Ecto neural progenitor cell (in vitro differentiated cells): ENCODE data around the gene TMEM143.
"Not testable (repeated sequence)": the region's sequence is repeated elsewhere in the genome, so short reads cannot be mapped to it uniquely, and the experiment has no call there.

Source experiments
- DNase-seq: peaks from one replicate; pipeline ENCODE4 v3.0.0-alpha.2; 2018; ENCODE audit warnings: low spot score

Gene TMEM143

DNA sequence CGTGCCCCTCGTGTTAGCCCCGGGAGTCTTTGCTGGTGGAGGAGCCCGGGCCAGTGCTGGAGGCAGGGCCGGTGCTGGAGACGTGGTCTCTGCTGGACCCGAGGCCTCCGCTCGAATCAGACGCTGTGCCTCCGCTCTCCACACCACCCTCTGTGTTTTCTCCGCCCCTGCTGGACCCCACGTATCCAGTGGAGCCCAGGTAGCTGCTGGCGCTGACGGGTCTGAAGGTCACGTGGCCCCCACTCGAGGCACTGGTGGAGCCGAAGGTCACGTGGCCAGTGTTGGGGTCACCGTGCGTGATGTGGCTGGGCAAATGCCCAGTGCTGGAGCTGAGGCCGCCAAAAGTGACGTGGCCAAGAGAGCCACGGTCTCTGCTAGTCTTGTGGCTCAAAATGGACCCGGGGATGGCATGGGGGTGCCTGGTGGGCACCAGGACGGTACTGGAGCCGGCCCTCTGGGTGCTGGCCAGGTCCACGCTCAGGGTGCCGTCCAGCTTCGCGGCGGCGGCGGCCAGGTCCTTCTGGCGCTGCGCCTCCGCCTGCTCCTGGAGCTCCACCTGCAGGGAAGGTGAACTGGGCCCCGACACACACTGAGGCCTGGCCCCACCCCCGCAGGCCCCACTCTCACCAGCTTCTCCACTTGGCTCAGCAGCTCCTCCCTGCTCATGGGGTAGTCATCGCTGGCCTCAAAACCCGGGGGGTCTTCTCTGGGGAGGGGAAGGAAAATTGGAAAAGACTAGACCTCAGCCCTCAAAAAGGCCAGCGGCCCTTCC, 66.6 kb downstream of the TMEM143 start:
- DNase-seq = no peak

DNA sequence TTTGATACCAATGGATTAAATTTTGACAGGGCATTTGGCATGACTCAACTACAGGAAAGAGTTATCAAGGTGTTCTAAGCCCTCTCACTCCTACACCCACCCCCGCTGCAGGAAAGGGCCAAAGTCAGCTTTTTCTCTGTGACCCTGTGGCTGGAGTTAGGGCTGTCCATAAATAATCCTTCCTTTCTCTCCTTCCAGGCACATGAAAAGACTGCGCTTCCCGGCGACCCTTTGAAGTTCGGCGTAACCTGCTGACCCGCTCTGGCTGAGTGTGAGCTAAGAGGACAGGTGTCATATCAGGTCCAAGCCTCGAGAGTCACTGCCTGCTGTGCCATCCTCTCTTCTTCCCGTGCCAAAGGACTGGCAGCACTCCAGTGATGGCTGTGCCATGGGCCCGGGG, 68.3 kb downstream of the TMEM143 start:
- no peak for DNase-seq

DNA sequence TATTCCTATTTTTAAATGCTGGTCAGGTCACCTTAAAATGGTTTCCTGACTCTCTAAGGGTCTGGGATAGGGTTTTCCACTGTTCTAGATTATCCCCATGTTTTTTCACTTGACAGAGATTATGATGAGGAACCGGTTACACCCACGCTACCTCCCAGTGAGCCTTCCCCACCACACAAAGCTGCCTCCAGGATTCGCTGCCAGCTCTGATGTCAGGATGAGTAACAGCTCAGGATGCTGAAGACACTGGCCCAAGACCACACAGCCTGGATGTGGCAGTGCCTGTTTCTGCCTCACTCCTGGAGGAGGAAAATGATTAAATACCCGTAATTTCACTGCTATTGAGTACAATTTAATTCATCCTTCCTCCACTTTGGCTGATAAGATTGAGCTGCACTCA, 70.9 kb downstream of the TMEM143 start:
- no peak for DNase-seq

DNA sequence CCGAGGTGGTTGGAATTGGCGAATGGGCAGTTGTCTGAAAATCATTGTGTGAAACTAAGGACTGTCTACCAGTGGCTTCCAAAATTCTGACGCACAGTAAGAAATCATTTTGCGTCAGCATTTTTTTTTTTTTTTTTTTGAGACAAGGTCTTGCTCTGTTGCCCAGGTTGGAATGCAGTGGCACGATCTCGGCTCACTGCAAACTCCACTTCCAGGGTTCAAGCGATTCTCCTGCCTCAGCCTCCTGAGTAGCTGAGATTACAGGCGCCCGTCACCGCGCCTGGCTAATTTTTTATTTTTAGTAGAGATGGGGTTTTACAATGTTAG, 72.3 kb downstream of the TMEM143 start:
- not testable (repeated sequence) for DNase-seq

DNA sequence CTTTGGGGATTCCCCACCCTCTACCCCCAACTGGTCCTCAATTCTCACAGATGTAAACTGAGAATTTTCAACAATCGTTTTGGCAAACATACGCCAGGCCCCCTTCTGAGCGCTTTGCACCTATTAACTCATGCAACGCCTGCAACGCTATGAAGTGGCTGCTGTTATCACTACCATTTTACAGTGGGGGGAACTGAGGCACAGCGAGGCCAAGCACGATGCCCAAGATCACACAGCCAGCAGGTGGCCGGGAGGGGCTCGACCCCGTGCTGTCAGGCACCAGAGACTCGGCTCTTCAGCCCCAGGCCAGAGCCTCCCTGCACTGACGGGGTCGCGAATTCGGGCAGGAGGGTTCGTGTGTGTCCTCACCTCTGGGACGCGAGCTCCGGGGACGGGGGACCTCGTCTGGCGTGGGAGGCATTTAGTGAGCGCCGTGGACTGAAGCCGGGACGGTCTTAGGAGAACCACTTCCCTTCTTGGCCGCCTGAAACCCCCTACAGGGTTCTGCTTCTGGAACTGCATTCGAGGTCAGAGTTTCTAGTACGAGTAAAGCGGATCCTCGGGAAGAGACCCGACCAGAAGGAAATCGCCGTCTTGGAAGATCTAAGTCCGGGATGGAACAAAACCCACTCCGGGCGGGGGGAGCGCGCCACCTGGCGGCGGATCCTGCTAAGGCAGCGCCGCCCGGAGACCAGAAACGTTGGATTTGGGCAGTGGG, 72.8 kb downstream of the TMEM143 start:
- DNase-seq = peak; percentile 90

DNA sequence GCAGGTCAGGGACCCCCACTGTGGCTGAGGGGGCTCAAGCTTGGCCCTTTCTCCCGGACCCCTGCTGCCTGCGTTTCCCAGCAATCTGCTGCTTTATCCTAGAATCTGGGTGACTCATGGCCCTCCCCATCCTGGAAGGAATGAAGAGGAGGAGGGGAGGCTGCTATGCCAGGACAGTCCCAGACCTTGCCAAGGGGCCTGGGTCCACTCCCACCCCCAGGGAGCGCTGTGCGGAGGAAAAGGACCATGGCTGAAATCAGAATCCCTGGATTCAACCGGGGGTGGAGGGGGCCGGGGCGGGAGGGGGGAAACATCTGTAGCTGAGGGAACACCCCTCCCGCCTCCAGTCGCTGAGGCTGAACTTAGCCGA, 73.4 kb downstream of the TMEM143 start:
- peak; percentile 73 for DNase-seq

DNA sequence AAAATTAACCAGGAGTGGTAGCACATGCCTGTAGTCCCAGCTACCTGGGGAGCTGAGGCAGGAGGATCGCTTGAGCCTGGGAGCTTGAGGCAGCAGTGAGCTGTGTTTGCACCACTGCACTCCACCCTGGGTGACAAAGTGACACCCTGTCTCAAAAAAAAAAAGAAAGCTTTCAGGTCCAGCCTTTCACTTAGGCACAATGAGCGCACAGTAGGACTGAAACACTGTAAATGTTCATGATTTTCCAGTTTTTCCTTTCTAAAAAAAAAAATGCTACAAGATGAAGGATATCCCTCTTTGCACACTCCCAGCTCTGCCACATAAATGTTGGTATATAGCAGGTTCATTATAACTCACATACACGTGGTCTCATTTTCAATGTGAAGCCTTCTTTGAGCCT, 76.0 kb downstream of the TMEM143 start:
- DNase-seq = no peak

DNA sequence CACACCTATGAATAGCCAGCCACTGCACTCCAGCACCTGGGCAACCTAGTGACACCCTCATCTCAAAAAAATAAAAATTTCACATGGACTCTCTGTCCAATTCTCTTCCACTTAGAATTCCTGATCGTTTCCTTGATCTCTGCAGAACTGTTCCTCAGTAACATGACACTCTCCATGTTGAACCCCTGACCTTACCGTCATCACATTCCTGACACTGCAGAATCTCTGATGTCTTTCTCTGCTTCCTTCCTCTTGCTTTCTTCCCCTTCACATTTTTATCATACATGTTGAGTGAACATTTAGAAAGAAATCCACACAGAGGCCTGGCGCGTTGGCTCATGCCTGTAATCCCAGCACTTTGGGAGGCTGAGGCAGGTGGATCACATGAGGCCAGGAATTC, 78.8 kb downstream of the TMEM143 start:
- DNase-seq = no peak

DNA sequence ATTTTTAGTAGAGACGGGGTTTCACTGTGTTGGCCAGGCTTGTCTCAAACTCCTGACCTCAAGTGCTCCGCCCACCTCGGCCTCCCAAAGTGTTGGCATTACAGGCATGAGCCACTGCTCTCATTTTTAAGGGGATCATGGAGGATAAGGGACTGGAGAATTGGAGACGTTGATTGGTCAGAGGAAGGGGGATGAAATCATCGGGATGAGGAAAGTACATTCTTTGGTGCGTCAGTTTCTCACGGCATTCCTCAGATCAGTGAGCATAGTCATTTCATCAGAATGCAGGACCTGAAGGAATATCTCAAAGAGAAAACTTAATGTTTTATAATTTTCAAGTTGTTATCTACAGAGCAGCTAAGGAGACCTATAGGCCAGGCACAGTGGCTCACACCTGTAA, 79.8 kb downstream of the TMEM143 start:
- DNase-seq = no peak
